ENCODE results near the gene LRRC3.
A peak's percentile ranks its signal among the peaks of the same experiment; 100 is the strongest.
"Not testable (repeated sequence)": the region's sequence is repeated elsewhere in the genome, so short reads cannot be mapped to it uniquely, and the experiment has no call there.

LRRC3 gene

GRCh38 chr21:44498280-44499210, 43.2 kb downstream of the LRRC3 start:
- Histone ChIP-seq H3K4me3 (ENCODE audit: low read depth in 1 of 2, low read length in 2 of 2) (peak overlapping the region in 1 of 2 donors; percentile 13), H3K36me3 (ENCODE audit: control insufficient read depth in 1 of 2, insufficient read depth in 2 of 2, low read length in 2 of 2) (no peaks in the 10 kb centered on the region), H3K4me1 (ENCODE audit: control insufficient read depth in 1 of 2, insufficient read depth in 2 of 2, low read length in 2 of 2) (peaks cover 11 to 18% of the 10 kb centered on the region in 2 donors), H3K9ac (ENCODE audit: low read depth in 1 of 2, low read length in 2 of 2) (no peak overlapping the region), H3K27me3 (ENCODE audit: control insufficient read depth in 1 of 2, insufficient read depth in 2 of 2, low read length in 2 of 2) (no peaks in the 10 kb centered on the region), H3K27ac (ENCODE audit: low read depth, low read length) (no peak overlapping the region), H3K9me3 (ENCODE audit: control insufficient read depth in 1 of 2, low read length in 2 of 2) (peaks cover under 1 to 2% of the 10 kb centered on the region in 2 donors)

GRCh38 chr21:44499211-44499560, 43.9 kb downstream of the LRRC3 start:
- no peaks in the 10 kb centered on the region for H3K27me3 ChIP-seq (ENCODE audit: control insufficient read depth in 1 of 2, insufficient read depth in 2 of 2, low read length in 2 of 2)

GRCh38 chr21:44499631-44500030, 44.3 kb downstream of the LRRC3 start:
- H3K4me1 ChIP-seq (ENCODE audit: control insufficient read depth in 1 of 2, insufficient read depth in 2 of 2, low read length in 2 of 2) = peaks cover 11 to 18% of the 10 kb centered on the region in 2 donors
- H3K36me3 ChIP-seq (ENCODE audit: control insufficient read depth in 1 of 2, insufficient read depth in 2 of 2, low read length in 2 of 2) = no peaks in the 10 kb centered on the region
- H3K27me3 ChIP-seq (ENCODE audit: control insufficient read depth in 1 of 2, insufficient read depth in 2 of 2, low read length in 2 of 2) = no peaks in the 10 kb centered on the region
- H3K9me3 ChIP-seq (ENCODE audit: control insufficient read depth in 1 of 2, low read length in 2 of 2) = no peaks in the 10 kb centered on the region
- H3K9ac ChIP-seq (ENCODE audit: low read depth in 1 of 2, low read length in 2 of 2) = no peak overlapping the region
- H3K27ac ChIP-seq (ENCODE audit: low read depth, low read length) = no peak overlapping the region
- H3K4me3 ChIP-seq (ENCODE audit: low read depth in 1 of 2, low read length in 2 of 2) = no peak overlapping the region

More at GRCh38 chr21:44499211-44499560, 43.9 kb downstream of the LRRC3 start:
- H3K27ac ChIP-seq (ENCODE audit: low read depth, low read length) = no peak overlapping the region
- peaks cover 11 to 18% of the 10 kb centered on the region in 2 donors for H3K4me1 ChIP-seq (ENCODE audit: control insufficient read depth in 1 of 2, insufficient read depth in 2 of 2, low read length in 2 of 2)
- H3K9me3 ChIP-seq (ENCODE audit: control insufficient read depth in 1 of 2, low read length in 2 of 2) = no peaks in the 10 kb centered on the region
- H3K4me3 ChIP-seq (ENCODE audit: low read depth in 1 of 2, low read length in 2 of 2) = no peak overlapping the region
- H3K36me3 ChIP-seq (ENCODE audit: control insufficient read depth in 1 of 2, insufficient read depth in 2 of 2, low read length in 2 of 2) = no peaks in the 10 kb centered on the region
- no peak overlapping the region for H3K9ac ChIP-seq (ENCODE audit: low read depth in 1 of 2, low read length in 2 of 2)

- Histone ChIP-seq H3K4me1 (ENCODE audit: control insufficient read depth in 1 of 2, insufficient read depth in 2 of 2, low read length in 2 of 2) (peaks cover 11 to 18% of the 10 kb centered on the region in 2 donors), H3K36me3 (ENCODE audit: control insufficient read depth in 1 of 2, insufficient read depth in 2 of 2, low read length in 2 of 2) (no peaks in the 10 kb centered on the region), H3K9ac (ENCODE audit: low read depth in 1 of 2, low read length in 2 of 2) (no peak overlapping the region), H3K9me3 (ENCODE audit: control insufficient read depth in 1 of 2, low read length in 2 of 2) (no peaks in the 10 kb centered on the region), H3K27ac (ENCODE audit: low read depth, low read length) (no peak overlapping the region), H3K4me3 (ENCODE audit: low read depth in 1 of 2, low read length in 2 of 2) (no peak overlapping the region), H3K27me3 (ENCODE audit: control insufficient read depth in 1 of 2, insufficient read depth in 2 of 2, low read length in 2 of 2) (no peaks in the 10 kb centered on the region)
Observed at GRCh38 chr21:44500111-44500510, 44.8 kb downstream of the LRRC3 start.

DNA sequence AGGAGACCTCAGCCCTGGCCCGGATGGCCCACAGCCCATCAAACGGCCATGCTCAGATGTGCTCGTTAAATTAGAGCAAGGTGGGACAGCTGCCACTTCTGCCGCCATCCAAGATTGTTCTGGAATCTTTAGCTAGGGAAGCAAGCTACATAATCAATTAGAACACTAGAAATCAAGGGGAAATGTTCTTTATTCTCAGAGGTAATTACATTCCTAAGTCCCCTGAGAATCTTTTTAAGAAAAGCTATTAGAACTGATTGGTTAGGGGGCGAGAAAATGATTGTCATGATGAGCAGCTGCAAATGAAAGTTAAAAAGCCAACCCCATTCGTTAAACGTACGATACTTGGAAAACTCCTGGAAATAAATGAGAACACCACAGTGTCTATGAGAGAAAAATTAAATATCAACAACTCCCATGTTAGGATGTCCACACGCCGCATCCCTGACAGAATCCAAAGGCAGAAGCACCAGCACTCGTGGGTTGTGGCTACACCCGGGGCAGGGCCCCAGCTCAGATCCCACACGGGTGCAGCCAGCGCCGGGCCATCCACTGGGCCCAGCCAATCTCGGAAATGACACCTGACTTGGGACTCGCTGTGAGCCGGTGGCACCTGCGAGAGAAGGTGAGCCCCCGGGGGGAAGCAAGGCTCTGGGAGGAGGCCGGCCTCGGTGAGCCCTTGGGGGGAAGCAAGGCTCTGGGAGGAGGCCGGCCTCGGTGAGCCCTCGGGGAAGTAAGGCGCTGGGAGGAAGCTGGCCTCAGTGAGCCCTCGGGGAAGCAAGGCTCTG, 47.1 kb downstream of the LRRC3 start:
- H3K36me3 ChIP-seq (ENCODE audit: control insufficient read depth in 1 of 2, insufficient read depth in 2 of 2, low read length in 2 of 2) = no peaks in the 10 kb centered on the region
- H3K27ac ChIP-seq (ENCODE audit: low read depth, low read length) = no peak overlapping the region
- peaks cover 11 to 18% of the 10 kb centered on the region in 2 donors for H3K4me1 ChIP-seq (ENCODE audit: control insufficient read depth in 1 of 2, insufficient read depth in 2 of 2, low read length in 2 of 2)
- no peak overlapping the region for H3K9ac ChIP-seq (ENCODE audit: low read depth in 1 of 2, low read length in 2 of 2)
- no peak overlapping the region for H3K4me3 ChIP-seq (ENCODE audit: low read depth in 1 of 2, low read length in 2 of 2)
- H3K27me3 ChIP-seq (ENCODE audit: control insufficient read depth in 1 of 2, insufficient read depth in 2 of 2, low read length in 2 of 2) = no peaks in the 10 kb centered on the region
- H3K9me3 ChIP-seq (ENCODE audit: control insufficient read depth in 1 of 2, low read length in 2 of 2) = no peaks in the 10 kb centered on the region

GRCh38 chr21:44503006-44503889, 47.9 kb downstream of the LRRC3 start:
- not testable (repeated sequence) for H3K9me3 ChIP-seq (ENCODE audit: control insufficient read depth in 1 of 2, low read length in 2 of 2); H3K27ac ChIP-seq (ENCODE audit: low read depth, low read length); H3K9ac ChIP-seq (ENCODE audit: low read depth in 1 of 2, low read length in 2 of 2); H3K27me3 ChIP-seq (ENCODE audit: control insufficient read depth in 1 of 2, insufficient read depth in 2 of 2, low read length in 2 of 2); H3K36me3 ChIP-seq (ENCODE audit: control insufficient read depth in 1 of 2, insufficient read depth in 2 of 2, low read length in 2 of 2); H3K4me3 ChIP-seq (ENCODE audit: low read depth in 1 of 2, low read length in 2 of 2)
- H3K4me1 ChIP-seq (ENCODE audit: control insufficient read depth in 1 of 2, insufficient read depth in 2 of 2, low read length in 2 of 2) = peaks cover 8 to 14% of the 10 kb centered on the region in 2 donors

DNA sequence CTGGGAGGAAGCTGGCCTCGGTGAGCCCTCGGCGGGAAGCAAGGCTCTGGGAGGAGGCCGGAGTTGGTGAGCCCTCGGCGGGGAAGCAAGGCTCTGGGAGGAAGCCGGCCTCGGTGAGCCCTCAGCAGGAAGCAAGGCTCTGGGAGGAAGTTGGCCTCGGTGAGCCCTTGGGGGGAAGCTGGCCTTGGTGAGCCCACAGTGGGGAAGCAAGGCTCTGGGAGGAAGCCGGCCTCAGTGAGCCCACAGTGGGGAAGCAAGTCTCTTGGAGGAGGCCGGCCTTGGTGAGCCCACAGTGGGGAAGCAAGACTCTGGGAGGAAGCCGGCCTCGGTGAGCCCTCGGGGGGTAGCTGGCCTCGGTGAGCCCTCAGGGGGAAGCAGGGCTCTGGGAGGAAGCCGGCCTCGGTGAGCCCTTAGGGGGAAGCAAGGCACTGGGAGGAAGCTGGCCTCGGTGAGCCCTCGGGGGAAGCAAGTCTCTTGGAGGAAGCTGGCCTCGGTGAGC, 48.6 kb downstream of the LRRC3 start:
- H3K4me1 ChIP-seq (ENCODE audit: control insufficient read depth in 1 of 2, insufficient read depth in 2 of 2, low read length in 2 of 2) = peaks cover 3 to 6% of the 10 kb centered on the region in 2 donors
- no peak overlapping the region for H3K4me3 ChIP-seq (ENCODE audit: low read depth in 1 of 2, low read length in 2 of 2)
- H3K27me3 ChIP-seq (ENCODE audit: control insufficient read depth in 1 of 2, insufficient read depth in 2 of 2, low read length in 2 of 2) = peaks cover 0 to 4% of the 10 kb centered on the region in 2 donors

DNA sequence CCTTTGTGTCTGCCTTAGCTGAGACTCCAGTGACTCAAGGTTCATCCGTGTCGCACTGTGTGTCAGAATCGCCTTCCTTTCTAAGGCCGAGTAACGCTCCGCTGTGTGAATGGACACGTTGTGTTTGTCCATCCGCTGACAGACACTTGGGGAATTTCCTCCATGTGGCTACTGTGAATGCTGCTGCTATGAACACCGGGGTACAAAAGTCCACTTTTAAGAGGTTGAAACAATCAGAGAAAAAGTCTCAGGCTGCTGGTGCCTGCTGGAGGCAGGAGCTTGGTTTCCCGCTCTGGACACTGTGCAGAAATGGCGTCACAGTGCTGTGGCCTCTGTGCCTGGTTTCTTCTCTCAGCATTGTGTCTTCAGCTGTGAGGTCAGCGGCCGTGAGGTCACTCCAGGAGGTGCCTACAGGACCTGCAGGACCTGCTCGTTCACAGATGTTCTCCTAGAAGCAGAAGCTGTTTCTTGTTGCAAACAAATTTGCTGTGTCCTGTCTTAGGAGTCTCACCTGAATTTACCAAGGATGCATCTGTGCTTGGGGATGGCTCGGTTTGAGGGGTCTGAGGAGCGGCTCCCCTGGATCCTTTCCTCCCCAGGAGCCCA, 50.5 kb downstream of the LRRC3 start:
- Histone ChIP-seq H3K27me3 (ENCODE audit: control insufficient read depth in 1 of 2, insufficient read depth in 2 of 2, low read length in 2 of 2) (peaks cover 0 to 4% of the 10 kb centered on the region in 2 donors), H3K36me3 (ENCODE audit: control insufficient read depth in 1 of 2, insufficient read depth in 2 of 2, low read length in 2 of 2) (no peaks in the 10 kb centered on the region), H3K27ac (ENCODE audit: low read depth, low read length) (no peak overlapping the region), H3K9me3 (ENCODE audit: control insufficient read depth in 1 of 2, low read length in 2 of 2) (no peaks in the 10 kb centered on the region), H3K4me1 (ENCODE audit: control insufficient read depth in 1 of 2, insufficient read depth in 2 of 2, low read length in 2 of 2) (peaks cover 9 to 11% of the 10 kb centered on the region in 2 donors), H3K4me3 (ENCODE audit: low read depth in 1 of 2, low read length in 2 of 2) (no peak overlapping the region), H3K9ac (ENCODE audit: low read depth in 1 of 2, low read length in 2 of 2) (no peak overlapping the region)

More for the DNA sequence above, 48.6 kb downstream of the LRRC3 start:
- no peaks in the 10 kb centered on the region for H3K36me3 ChIP-seq (ENCODE audit: control insufficient read depth in 1 of 2, insufficient read depth in 2 of 2, low read length in 2 of 2)
- H3K27ac ChIP-seq (ENCODE audit: low read depth, low read length) = no peak overlapping the region
- no peak overlapping the region for H3K9ac ChIP-seq (ENCODE audit: low read depth in 1 of 2, low read length in 2 of 2)
- no peaks in the 10 kb centered on the region for H3K9me3 ChIP-seq (ENCODE audit: control insufficient read depth in 1 of 2, low read length in 2 of 2)

Measured in duodenal mucosa (tissue), 2 donors.